GM23338 (cell line): ENCODE data around the gene MIB2. TPM values are rescaled to one million over a fixed set of nuclear protein-coding genes. Genes with fewer than 3 reads are reported as not detected.

ENCODE experiments used
- ATAC-seq: fragments of 200-7000 bp; cut with Tn5 transposase; 3 replicates; pipeline ENCODE4 v1.9.1; 2020
- DNase-seq: peaks from one replicate; pipeline ENCODE4 v3.0.0-alpha.2; 2015; ENCODE audit warnings: low spot score
- H2AFZ ChIP-seq: fragments of 200-600 bp; sonication (generic); 2 replicates; pipeline ENCODE4 v1.8.0; 2016; ENCODE audit warnings: antibody characterized with exemption, mild to moderate bottlenecking, moderate library complexity
- H3F3A ChIP-seq: fragments of 200-600 bp; sonication (generic); replicated peaks from 2 replicates; pipeline ENCODE4 v1.8.0; 2017; ENCODE audit warnings: antibody characterized with exemption, mixed run types, low read depth
- H3K27ac ChIP-seq: fragments of 200-600 bp; sonication (generic); 2 replicates; pipeline ENCODE4 v1.6.1; 2016; ENCODE audit warnings: low read depth
- H3K27me3 ChIP-seq: fragments of 200-600 bp; sonication (generic); 2 replicates; pipeline ENCODE4 v1.8.0; 2016; ENCODE audit warnings: mild to moderate bottlenecking, mixed run types, moderate library complexity; ENCODE audit not compliant: insufficient read depth
- H3K36me3 ChIP-seq: fragments of 200-600 bp; sonication (generic); 2 replicates; pipeline ENCODE4 v1.8.0; 2016; ENCODE audit warnings: mild to moderate bottlenecking; ENCODE audit not compliant: insufficient read depth
- H3K4me1 ChIP-seq: fragments of 200-600 bp; sonication (generic); 2 replicates; pipeline ENCODE4 v1.8.0; 2016; ENCODE audit warnings: mild to moderate bottlenecking, moderate library complexity; ENCODE audit not compliant: insufficient read depth
- H3K4me2 ChIP-seq: fragments of 200-600 bp; sonication (generic); 2 replicates; pipeline ENCODE4 v1.7.1; 2017; ENCODE audit warnings: mixed run types
- H3K4me3 ChIP-seq: fragments of 200-600 bp; sonication (generic); 2 replicates; pipeline ENCODE4 v1.6.1; 2016; ENCODE audit warnings: mixed run types
- H3K79me2 ChIP-seq: fragments of 200-600 bp; sonication (generic); replicated peaks from 2 replicates; pipeline ENCODE4 v1.8.0; 2017; ENCODE audit warnings: mild to moderate bottlenecking; ENCODE audit not compliant: insufficient read depth
- H3K9me2 ChIP-seq: fragments of 200-600 bp; sonication (generic); 2 replicates; pipeline ENCODE4 v1.8.0; 2017; ENCODE audit not compliant: insufficient read depth
- H4K20me1 ChIP-seq: fragments of 200-600 bp; sonication (generic); replicated peaks from 2 replicates; pipeline ENCODE4 v1.8.0; 2017; ENCODE audit warnings: mild to moderate bottlenecking; ENCODE audit not compliant: insufficient read depth
- H3K27ac Mint-ChIP-seq: 2 replicates; pipeline ENCODE4 v1.8.0; 2020; ENCODE audit warnings: inconsistent platforms, mild to moderate bottlenecking, moderate library complexity, mixed read lengths
- H3K27me3 Mint-ChIP-seq: 3 replicates; pipeline ENCODE4 v1.8.0; 2022; ENCODE audit warnings: low read depth, mild to moderate bottlenecking, moderate library complexity, mixed read lengths, inconsistent platforms; ENCODE audit not compliant: insufficient read depth, poor library complexity
- H3K36me3 Mint-ChIP-seq: 3 replicates; pipeline ENCODE4 v1.8.0; 2021; ENCODE audit warnings: low read depth, mild to moderate bottlenecking, inconsistent platforms, moderate library complexity, mixed read lengths
- H3K4me1 Mint-ChIP-seq: 3 replicates; pipeline ENCODE4 v1.8.0; 2020; ENCODE audit warnings: mild to moderate bottlenecking, inconsistent platforms, mixed read lengths
- H3K4me3 Mint-ChIP-seq: 3 replicates; pipeline ENCODE4 v1.8.0; 2021; ENCODE audit warnings: moderate library complexity, mild to moderate bottlenecking, inconsistent platforms, mixed read lengths
- H3K9me3 Mint-ChIP-seq: 3 replicates; pipeline ENCODE4 v1.8.0; 2020; ENCODE audit warnings: moderate library complexity, mild to moderate bottlenecking, inconsistent platforms, mixed read lengths
- CREB1 ChIP-seq: fragments of 250-450 bp; sonication (Bioruptor Pico); IDR thresholded peaks from 2 replicates; pipeline ENCODE4 v1.5.0; 2020; ENCODE audit warnings: low read depth, mild to moderate bottlenecking, moderate library complexity
- CTCF ChIP-seq, 2 experiments: fragments of 200-600 bp in 1 of 2; sonication (generic) in 1 of 2; conservative IDR thresholded peaks; 2 replicates each; pipeline versions ENCODE4 v1.5.1 to v1.6.1; 2016 to 2017; ENCODE audit warnings: antibody characterized with exemption in 2 of 2, low read depth in 2 of 2, mild to moderate bottlenecking in 2 of 2, moderate library complexity in 1 of 2
- EZH2 ChIP-seq: fragments of 200-600 bp; sonication (generic); IDR thresholded peaks from one replicate; pipeline ENCODE4 v1.8.0; 2017; ENCODE audit warnings: antibody characterized with exemption, mild to moderate bottlenecking, low read depth; ENCODE audit not compliant: unreplicated experiment
- EZH2phosphoT487 ChIP-seq: fragments of 200-600 bp; sonication (generic); IDR thresholded peaks from one replicate; pipeline ENCODE4 v1.8.1; 2018; ENCODE audit warnings: antibody characterized with exemption; ENCODE audit not compliant: unreplicated experiment
- JUNB ChIP-seq: IDR thresholded peaks from one replicate; pipeline ENCODE4 v1.6.1; 2016; ENCODE audit warnings: antibody characterized with exemption; ENCODE audit not compliant: unreplicated experiment
- NANOG ChIP-seq: IDR thresholded peaks from 2 replicates; pipeline ENCODE4 v1.6.1; 2016; ENCODE audit warnings: antibody characterized with exemption, borderline replicate concordance
- POLR2AphosphoS5 ChIP-seq: IDR thresholded peaks from 2 replicates; pipeline ENCODE4 v1.6.1; 2016; ENCODE audit warnings: antibody characterized with exemption, low read depth
- STAT1 ChIP-seq: IDR thresholded peaks from one replicate; pipeline ENCODE4 v1.6.1; 2016; ENCODE audit warnings: antibody characterized with exemption; ENCODE audit not compliant: unreplicated experiment
- ZNF114 ChIP-seq: fragments of 250-450 bp; sonication (Bioruptor Pico); IDR thresholded peaks from 2 replicates; pipeline ENCODE4 v1.5.0; 2020; ENCODE audit warnings: mild to moderate bottlenecking, moderate library complexity
- ZNF331 ChIP-seq: fragments of 250-450 bp; sonication (Bioruptor Pico); IDR thresholded peaks from 2 replicates; pipeline ENCODE4 v1.5.0; 2020; ENCODE audit warnings: low read depth, mild to moderate bottlenecking, moderate library complexity
- polyA plus RNA-seq: library from polyadenylated mRNA; unstranded; fragments of >200 nt; fragmentation: Nextera tagmentation; extraction: Ambion mirVana; gene quantifications from 2 replicates; pipeline ENCODE4 v1.2.1, GENCODE V29; 2016
- total RNA-seq: library from RNA; depleted of rRNA; stranded (reverse); fragments of >200 nt; shearing (Covaris generic); gene quantifications from 2 replicates; pipeline ENCODE4 v1.2.3, GENCODE V29; 2014
- TF ChIP-seq, protein P1 (sequence below): IDR thresholded peaks from one replicate; pipeline ENCODE4 v1.6.1; 2018; ENCODE audit warnings: antibody characterized with exemption; ENCODE audit not compliant: unreplicated experiment
- TF ChIP-seq, protein P2 (sequence below): IDR thresholded peaks from 2 replicates; pipeline ENCODE4 v1.6.1; 2016; ENCODE audit warnings: antibody characterized with exemption
- TF ChIP-seq, protein P3 (sequence below): fragments of 250-450 bp; sonication (Bioruptor Pico); IDR thresholded peaks from 2 replicates; pipeline ENCODE4 v1.5.0; 2020; ENCODE audit warnings: mild to moderate bottlenecking, moderate library complexity

MIB2 gene
- total and polyA plus RNA-seq, 2 experiments from 2014 or later, result 82.6 to 104 TPM

DNA sequence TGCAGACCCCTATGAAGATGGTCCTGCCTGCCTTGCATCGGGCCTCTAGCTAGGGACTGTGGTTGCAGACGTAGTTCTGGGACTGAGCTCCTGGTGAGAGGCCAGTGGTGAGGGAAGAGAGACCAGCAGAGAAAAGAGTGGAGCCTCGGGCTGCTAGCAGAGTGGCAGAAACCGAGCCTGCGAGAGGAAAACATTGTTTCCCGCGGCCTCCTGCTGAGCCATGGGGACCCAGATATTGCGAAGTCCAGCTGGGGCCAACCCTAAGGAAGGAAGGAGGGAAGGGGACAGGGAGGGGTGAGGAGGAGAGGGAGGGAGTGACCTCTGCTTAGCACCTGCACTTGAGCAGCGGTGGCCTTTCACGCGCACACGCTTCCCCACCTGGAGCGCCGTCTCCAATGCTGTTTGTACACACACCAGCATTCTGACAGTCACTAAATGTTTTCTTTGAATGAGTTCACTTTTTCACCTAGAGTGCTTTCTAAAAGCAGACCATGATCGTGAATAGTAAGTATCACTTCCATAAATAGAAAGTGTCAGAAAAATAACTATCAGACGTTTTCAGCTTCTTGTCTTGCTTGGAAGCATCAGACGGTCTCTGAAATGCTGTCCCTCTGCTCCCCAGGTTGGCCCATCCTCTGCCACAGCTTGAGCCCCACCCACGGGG is 12.9 kb upstream of the MIB2 start:
- TF ChIP-seq STAT1 (no peak), CTCF (conservative IDR thresholded peaks at IDR 0.05; ENCODE audit: low read depth in 2 of 2) (no peak), EZH2phosphoT487 (no peak), ZNF114 (CRISPR knock-in tag) (no peak), JUNB (no peak), POLR2AphosphoS5 (no peak), EZH2 (no peak), NANOG (no peak), ZNF331 (CRISPR knock-in tag) (no peak), CREB1 (no peak)
- TF ChIP-seq, protein P1, sequence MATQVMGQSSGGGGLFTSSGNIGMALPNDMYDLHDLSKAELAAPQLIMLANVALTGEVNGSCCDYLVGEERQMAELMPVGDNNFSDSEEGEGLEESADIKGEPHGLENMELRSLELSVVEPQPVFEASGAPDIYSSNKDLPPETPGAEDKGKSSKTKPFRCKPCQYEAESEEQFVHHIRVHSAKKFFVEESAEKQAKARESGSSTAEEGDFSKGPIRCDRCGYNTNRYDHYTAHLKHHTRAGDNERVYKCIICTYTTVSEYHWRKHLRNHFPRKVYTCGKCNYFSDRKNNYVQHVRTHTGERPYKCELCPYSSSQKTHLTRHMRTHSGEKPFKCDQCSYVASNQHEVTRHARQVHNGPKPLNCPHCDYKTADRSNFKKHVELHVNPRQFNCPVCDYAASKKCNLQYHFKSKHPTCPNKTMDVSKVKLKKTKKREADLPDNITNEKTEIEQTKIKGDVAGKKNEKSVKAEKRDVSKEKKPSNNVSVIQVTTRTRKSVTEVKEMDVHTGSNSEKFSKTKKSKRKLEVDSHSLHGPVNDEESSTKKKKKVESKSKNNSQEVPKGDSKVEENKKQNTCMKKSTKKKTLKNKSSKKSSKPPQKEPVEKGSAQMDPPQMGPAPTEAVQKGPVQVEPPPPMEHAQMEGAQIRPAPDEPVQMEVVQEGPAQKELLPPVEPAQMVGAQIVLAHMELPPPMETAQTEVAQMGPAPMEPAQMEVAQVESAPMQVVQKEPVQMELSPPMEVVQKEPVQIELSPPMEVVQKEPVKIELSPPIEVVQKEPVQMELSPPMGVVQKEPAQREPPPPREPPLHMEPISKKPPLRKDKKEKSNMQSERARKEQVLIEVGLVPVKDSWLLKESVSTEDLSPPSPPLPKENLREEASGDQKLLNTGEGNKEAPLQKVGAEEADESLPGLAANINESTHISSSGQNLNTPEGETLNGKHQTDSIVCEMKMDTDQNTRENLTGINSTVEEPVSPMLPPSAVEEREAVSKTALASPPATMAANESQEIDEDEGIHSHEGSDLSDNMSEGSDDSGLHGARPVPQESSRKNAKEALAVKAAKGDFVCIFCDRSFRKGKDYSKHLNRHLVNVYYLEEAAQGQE, result no peak
- TF ChIP-seq, protein P2, sequence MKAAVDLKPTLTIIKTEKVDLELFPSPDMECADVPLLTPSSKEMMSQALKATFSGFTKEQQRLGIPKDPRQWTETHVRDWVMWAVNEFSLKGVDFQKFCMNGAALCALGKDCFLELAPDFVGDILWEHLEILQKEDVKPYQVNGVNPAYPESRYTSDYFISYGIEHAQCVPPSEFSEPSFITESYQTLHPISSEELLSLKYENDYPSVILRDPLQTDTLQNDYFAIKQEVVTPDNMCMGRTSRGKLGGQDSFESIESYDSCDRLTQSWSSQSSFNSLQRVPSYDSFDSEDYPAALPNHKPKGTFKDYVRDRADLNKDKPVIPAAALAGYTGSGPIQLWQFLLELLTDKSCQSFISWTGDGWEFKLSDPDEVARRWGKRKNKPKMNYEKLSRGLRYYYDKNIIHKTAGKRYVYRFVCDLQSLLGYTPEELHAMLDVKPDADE, result no peak
- TF ChIP-seq, protein P3, sequence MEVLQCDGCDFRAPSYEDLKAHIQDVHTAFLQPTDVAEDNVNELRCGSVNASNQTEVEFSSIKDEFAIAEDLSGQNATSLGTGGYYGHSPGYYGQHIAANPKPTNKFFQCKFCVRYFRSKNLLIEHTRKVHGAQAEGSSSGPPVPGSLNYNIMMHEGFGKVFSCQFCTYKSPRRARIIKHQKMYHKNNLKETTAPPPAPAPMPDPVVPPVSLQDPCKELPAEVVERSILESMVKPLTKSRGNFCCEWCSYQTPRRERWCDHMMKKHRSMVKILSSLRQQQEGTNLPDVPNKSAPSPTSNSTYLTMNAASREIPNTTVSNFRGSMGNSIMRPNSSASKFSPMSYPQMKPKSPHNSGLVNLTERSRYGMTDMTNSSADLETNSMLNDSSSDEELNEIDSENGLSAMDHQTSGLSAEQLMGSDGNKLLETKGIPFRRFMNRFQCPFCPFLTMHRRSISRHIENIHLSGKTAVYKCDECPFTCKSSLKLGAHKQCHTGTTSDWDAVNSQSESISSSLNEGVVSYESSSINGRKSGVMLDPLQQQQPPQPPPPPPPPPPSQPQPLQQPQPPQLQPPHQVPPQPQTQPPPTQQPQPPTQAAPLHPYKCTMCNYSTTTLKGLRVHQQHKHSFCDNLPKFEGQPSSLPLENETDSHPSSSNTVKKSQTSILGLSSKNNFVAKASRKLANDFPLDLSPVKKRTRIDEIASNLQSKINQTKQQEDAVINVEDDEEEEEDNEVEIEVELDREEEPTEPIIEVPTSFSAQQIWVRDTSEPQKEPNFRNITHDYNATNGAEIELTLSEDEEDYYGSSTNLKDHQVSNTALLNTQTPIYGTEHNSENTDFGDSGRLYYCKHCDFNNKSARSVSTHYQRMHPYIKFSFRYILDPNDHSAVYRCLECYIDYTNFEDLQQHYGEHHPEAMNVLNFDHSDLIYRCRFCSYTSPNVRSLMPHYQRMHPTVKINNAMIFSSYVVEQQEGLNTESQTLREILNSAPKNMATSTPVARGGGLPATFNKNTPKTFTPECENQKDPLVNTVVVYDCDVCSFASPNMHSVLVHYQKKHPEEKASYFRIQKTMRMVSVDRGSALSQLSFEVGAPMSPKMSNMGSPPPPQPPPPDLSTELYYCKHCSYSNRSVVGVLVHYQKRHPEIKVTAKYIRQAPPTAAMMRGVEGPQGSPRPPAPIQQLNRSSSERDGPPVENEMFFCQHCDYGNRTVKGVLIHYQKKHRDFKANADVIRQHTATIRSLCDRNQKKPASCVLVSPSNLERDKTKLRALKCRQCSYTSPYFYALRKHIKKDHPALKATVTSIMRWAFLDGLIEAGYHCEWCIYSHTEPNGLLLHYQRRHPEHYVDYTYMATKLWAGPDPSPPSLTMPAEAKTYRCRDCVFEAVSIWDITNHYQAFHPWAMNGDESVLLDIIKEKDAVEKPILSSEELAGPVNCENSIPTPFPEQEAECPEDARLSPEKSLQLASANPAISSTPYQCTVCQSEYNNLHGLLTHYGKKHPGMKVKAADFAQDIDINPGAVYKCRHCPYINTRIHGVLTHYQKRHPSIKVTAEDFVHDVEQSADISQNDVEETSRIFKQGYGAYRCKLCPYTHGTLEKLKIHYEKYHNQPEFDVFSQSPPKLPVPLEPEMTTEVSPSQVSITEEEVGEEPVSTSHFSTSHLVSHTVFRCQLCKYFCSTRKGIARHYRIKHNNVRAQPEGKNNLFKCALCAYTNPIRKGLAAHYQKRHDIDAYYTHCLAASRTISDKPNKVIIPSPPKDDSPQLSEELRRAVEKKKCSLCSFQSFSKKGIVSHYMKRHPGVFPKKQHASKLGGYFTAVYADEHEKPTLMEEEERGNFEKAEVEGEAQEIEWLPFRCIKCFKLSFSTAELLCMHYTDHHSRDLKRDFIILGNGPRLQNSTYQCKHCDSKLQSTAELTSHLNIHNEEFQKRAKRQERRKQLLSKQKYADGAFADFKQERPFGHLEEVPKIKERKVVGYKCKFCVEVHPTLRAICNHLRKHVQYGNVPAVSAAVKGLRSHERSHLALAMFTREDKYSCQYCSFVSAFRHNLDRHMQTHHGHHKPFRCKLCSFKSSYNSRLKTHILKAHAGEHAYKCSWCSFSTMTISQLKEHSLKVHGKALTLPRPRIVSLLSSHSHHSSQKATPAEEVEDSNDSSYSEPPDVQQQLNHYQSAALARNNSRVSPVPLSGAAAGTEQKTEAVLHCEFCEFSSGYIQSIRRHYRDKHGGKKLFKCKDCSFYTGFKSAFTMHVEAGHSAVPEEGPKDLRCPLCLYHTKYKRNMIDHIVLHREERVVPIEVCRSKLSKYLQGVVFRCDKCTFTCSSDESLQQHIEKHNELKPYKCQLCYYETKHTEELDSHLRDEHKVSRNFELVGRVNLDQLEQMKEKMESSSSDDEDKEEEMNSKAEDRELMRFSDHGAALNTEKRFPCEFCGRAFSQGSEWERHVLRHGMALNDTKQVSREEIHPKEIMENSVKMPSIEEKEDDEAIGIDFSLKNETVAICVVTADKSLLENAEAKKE (CRISPR knock-in tag), result no peak
- H3K4me1 ChIP-seq, result no peaks in the 10 kb centered on the region; the same call in 1 of the 2 replicates
- peaks cover 34% of the 10 kb centered on the region for H3K27me3 ChIP-seq
- Mint-ChIP-seq H3K4me1 (peaks cover 11% of the 10 kb centered on the region), H3K9me3 (no peaks in the 10 kb centered on the region), H3K27me3 (peaks cover 48% of the 10 kb centered on the region), H3K36me3 (no peaks in the 10 kb centered on the region), H3K27ac (no peak overlapping the region), H3K4me3 (no peak overlapping the region)
- ATAC-seq, result no peak
- H3K4me2 ChIP-seq, result no peak overlapping the region
- H3K27ac ChIP-seq, result no peak overlapping the region
- H3K4me3 ChIP-seq, result no peak overlapping the region
- H3K9me2 ChIP-seq, result no peaks in the 10 kb centered on the region
- H3K79me2 ChIP-seq, result no peaks in the 10 kb centered on the region
- DNase-seq, result no peak
- peaks cover 5% of the 10 kb centered on the region; the same call in 1 of the 2 replicates for H3F3A ChIP-seq
- no peaks in the 10 kb centered on the region for H4K20me1 ChIP-seq
- H2AFZ ChIP-seq, result no peak overlapping the region
- no peaks in the 10 kb centered on the region for H3K36me3 ChIP-seq
